Measurements from ENCODE around the gene TTC19.
A peak's percentile ranks its signal among the peaks of the same experiment; 100 is the strongest.

TTC19 gene, protein sequence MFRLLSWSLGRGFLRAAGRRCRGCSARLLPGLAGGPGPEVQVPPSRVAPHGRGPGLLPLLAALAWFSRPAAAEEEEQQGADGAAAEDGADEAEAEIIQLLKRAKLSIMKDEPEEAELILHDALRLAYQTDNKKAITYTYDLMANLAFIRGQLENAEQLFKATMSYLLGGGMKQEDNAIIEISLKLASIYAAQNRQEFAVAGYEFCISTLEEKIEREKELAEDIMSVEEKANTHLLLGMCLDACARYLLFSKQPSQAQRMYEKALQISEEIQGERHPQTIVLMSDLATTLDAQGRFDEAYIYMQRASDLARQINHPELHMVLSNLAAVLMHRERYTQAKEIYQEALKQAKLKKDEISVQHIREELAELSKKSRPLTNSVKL

DNA sequence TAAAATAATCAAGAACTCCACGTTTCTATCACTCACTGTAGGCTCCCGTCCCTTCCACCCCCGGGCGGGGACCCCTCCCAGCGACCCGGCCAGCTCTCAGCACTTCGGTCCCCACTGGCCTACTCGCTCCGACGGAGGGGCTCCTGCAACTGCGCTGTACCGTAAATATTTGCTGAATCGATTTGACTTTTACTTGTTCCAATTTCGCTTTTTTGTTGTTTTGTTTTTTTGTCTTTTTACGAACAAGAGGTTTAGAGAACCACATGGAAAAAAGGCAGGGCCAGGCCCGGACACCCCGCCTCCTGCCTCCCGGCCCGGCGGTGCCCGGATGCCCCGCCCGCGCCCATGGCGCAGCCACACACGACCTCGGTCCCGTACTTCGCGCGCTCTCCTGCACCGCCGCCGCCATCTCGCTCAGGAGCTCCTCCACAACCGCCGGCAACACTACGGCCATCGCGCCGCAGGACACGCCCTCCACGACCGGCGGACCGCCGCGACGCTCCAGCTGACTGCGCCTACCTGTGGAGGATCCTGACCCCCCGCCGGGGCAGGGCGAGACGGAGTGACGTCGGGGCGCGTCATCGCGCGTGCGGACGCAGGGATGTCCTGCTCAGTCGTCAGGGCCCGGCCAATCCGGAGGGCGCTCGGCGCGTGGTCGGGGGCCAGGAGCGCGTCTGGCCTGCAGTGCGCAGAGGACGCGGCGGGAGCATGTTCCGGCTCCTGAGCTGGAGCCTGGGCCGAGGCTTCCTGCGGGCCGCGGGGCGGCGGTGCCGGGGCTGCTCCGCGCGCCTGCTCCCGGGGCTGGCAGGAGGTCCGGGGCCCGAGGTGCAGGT lies at the start of gene TTC19, which contains the start of gene ZSWIM7:
TTC19 (plus strand) TSS at position 684 of the 833 bp plus-strand sequence; CDS start at position 709, 25 bp downstream.
ZSWIM7 (minus strand) TSS at position 564 of the 833 bp plus-strand sequence; CDS start at position 454, 110 bp downstream.
- peak; percentile 61 to 83 for DNase-seq

DNA sequence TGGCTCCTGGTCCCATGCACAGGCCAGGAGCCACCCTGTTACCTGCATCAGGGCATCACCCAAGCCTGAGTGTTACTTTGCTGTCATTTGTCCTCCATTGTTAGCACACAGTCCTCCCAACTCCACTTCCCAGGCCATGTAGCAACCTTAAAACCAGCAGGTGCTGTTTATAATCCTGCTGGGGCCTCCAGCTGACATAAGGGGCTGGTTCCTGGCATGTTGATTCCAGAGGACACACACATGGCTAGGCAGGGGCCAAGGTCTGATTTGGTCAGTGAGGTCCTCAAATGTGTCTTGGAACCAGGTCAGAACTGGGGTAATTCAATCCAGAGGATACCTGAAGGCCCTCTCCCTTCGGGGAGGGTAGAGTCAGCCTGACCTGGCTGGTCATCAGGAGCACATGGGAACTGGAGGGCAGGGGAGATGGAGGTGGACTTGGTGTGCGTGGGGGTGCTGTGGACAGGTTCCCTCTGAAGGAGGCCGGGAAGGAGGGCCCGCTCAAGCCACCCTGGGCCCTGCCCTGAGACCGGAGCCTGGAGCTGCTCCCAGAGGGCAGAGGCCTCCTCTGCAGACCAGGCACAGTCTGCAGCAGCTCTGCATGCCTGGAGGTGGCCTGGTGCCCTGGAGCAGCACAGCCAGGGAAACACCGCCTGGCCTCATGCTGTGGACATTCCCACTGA lies 48.1 kb upstream of the TTC19 start:
- DNase-seq: no peak

DNA sequence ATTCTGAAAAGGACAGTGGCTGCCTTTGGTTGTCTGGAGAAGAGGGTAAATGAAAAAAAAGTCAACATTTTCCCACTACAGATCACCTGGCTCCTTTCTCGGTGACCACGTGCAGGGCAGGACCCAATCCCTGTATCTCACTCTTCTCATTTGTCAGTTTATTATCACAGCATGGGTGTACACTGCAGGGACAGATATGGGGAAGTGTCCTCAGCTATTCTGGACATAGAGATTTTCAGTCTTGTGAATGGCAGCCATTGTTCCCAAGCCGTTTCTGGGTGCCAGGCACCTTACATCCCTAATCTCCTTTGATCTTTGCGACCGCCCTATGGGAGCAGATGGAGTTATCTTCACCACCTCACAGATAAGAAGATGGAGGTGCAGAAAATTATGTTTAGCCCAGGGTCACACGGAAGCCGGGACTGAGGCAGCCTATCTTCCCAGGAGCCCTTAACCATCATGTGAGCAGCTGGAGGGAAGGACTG lies 47.5 kb upstream of the TTC19 start:
- DNase-seq: no peak

DNA sequence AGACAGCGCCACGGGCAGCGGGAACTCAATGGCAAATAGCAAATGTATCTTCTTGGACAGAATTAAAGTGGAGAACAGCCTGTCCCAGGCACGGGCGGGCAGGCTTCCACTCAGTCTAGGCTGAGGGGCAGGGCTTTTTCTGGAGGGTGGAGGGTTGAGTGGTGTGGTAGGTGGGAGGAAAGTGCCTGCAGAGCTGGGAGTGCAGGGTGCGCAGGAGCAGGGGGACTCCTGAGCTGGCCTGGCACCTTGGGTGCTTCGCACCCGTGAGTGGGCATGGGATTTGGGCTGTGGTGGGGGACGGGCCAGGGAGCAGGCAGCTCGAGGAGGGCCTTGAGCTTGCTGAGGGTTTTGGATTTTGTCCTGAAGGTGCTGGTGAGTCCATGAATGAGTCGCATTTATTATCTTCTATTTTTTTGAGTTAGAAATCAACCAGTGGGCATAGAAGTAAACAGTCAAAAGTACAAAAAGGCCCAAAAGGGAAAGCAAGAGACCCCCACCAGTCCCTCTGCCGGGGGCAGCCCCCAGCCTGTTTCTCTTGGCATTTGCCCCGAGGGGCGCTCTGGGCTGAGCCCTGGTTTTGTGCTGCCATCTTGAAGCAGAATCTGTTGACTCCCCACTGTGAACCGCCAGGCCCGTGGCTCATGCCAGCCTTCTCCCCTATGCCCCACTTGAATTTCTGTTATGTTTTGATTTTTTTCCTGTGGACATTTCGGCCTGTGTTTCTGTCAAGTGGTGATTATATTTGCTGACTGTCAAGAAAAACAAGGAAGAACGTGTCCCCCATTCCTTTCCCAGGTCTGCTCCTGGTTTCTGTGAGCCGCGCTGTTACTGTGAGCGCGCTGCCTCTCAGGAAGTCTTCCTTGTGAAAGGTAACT lies 46.5 kb upstream of the TTC19 start:
- no peak for DNase-seq

DNA sequence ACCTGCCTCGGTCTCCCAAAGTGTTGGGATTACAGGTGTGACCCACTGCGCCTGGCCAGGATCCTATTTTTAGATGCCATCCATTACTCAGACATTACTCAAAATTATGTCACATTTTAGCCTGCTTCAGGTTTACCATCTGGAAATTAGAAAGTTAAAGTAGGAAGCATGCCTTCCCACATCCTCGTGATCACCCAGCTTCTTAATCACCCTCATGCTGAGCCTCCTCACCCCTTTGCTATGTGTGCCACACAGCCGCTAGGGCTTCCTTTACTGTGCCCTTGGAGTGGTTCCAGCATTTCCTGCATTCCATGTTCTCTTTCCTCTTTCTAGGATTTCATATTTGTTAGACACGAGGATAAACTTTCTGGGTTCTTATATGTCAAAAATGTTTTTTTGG lies 45.4 kb upstream of the TTC19 start:
- no peak for DNase-seq

DNA sequence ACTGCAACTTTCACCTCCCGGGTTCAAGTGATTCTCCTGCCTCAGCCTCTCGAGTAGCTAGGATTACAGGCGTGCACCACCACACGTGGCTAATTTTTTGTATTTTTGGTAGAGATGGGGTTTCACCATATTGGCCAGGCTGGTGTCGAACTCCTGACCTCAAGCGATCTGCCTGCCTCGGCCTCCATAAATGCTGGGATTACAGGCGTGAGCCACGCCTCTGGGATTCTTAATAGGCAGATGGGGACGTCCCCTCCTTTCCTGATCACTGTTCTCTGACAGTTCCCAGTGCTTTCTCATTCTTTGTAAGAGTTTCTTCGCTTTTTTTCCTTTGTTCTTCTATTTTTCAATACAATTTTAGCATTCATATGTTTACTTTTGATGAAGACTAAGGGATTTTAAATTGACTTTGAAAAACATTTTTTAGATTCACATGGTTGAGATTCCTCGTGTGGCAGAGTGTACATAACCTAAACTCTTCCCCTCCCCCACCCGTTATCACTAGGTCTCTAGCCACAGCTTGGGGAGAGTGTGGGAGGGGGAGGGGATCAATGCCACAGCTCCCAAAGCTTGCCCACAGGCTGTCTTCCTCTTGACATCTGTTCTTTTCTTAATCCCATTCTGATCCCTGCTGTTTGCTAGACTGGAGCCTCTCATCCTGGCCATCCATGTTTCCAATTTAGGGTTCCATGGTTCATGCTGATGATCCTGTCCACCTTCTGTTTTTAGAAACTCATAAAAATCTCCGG lies 43.7 kb upstream of the TTC19 start:
- DNase-seq: no peak

DNA sequence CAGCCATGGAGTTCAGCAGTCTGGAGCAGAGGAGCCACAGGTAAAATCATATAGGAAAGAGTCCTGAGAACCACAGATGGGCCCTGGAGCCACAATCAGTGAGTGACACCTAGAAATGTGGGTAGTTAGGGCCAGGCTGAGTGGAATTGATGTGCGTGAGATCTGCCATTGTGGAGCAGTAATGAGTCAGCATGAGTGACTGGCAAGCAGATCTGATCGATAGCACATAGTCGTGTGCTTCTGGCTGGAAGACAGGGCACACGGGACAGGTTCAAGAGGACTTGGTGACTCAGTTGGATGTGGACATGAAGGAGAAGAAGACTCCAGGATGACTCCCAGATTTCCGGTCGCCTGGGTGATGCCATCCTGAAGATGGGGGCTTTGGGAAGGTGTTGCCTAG lies 42.4 kb upstream of the TTC19 start:
- DNase-seq: no peak

DNA sequence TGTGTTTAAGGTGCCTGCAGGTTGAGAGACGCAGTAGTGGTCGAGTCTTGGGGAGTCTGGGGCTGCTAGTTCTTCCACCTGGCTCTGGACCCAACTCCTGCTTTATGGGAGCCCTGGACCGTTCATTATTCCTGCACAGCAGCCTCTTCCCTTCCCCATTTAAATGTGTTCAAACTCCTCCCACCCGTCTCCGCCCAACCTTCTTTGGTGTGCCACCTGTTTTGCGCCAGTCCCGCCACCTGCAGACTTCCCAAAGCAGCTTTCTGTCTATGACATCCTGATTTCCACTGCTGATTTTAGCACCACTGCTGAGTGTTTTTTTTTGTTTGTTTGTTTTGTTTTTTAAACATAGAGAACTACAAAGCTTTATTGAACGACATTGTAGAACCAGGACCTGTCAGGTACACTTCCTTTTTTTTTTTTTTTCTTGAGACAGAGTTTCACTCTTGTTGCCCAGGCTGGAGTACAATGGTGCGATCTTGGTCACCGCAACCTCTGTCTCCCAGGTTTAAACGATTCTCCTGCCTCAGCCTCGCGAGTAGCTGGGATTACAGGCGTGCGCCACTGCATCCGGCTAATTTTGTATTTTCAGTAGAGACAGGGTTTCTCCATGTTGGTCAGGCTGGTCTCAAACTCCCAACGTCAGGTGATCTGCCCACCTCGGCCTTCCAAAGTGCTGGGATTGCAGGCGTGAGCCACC lies 41.9 kb upstream of the TTC19 start:
- DNase-seq: no peak

DNA sequence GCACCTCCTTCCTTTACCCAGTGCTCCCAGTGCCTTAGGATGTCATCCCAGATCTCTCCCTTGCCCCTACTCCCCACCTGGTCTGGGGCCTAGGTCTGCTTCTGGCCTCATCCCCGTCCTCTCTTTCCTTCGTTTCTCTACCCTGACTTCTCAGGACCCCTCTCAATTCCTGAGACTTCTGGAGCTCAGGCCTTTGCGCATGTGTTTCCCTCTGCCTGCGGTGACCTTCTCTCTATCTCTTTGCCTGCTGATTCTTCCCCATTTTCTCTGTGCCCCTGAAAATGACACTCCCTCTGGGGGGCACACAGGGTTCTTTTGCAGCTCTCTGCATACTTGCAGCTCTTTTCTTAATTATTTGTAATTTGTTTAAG lies 41.2 kb upstream of the TTC19 start:
- DNase-seq: no peak

DNA sequence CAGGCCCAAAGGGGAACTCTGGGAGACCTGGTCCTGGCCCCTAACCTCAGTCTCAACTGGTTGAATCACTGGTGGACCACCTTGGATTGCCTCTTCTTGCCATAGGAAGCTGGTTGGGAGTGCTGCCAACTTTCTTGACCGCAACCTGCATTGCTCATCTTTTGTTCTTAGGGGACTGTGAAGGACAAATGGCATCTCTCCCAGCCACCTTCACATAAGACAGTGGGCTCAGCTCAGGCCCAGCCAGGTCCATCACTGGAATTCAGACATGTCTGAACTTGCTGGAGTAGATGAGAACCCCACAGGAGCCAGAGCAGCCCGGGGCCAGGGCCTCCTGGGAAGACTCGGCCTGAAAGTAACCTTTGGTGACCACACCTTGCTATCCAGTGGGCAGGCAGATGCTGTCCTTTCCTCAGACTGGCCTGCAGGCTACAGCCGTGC lies 35.9 kb upstream of the TTC19 start:
- DNase-seq: no peak

DNA sequence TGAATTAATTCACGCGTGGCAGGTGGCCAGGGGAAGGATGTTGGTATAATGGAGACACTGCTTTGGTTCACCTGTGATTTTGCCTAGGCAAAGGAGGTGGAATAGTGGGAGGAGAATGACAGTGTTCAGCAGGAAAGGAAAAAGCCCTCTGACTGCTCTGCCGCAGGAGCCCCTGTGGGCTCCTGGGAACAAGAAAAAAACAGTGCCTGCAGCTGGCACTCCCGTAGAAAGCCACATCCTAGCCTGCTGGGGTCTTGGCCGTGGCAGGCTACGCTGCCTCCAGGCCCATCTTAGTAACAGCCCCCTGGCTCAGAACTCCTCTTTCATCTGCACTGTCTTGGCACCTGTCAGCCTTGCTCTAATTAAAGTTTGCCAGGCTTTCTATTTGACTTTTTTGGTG lies 34.1 kb upstream of the TTC19 start:
- no peak for DNase-seq

DNA sequence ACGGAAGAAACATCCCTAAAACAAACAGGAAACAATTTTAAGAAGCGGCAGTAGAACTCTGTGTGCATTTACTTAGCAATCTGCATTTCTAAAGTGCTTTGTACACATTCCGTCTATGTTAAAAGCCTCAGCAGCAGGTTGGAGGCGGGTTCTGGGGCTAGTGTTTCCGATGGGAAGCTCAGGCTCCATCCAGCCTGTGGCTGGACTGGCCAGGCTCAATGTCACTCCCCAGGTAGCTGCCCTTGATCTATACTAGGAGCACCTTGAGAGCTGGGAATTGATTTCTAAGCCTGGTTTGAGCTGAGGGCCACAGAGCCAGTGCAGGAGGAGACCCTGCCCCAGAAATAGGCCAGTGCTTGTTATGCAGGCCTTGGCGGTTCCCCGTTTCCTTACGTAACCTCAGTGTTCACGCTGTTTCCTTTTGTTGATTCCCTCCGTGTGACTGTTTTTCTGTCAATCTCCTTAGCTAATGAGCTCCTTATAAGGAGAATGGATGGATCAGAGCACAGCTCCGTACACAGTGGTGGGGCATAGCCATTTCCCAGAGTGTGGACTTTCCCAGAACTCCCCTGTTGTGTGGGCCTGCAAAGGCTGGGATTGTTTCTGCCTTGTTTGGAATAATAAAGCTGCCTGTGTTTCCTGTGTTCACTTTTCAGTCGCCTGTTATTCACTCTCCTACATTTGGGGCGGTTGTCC lies 33.3 kb upstream of the TTC19 start:
- no peak for DNase-seq

DNA sequence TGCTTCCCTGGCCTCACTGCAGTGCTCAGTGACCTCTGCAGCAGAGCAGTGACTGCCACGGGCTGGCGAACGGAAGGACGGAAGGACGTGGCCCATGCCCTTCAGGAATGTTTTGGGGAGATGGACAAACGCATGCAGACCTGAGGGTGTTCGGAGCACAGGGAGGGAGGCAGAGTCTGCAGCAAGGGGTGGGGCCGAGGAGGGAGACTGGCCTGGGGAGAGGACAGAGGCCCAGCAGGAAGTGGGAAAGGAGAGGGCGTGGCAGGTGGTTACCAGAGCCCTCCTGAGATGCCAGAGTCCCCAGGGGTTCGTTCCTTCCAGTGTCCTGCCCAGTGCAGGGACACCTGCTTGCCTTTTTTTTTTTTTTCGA lies 32.8 kb upstream of the TTC19 start:
- DNase-seq: no peak

DNA sequence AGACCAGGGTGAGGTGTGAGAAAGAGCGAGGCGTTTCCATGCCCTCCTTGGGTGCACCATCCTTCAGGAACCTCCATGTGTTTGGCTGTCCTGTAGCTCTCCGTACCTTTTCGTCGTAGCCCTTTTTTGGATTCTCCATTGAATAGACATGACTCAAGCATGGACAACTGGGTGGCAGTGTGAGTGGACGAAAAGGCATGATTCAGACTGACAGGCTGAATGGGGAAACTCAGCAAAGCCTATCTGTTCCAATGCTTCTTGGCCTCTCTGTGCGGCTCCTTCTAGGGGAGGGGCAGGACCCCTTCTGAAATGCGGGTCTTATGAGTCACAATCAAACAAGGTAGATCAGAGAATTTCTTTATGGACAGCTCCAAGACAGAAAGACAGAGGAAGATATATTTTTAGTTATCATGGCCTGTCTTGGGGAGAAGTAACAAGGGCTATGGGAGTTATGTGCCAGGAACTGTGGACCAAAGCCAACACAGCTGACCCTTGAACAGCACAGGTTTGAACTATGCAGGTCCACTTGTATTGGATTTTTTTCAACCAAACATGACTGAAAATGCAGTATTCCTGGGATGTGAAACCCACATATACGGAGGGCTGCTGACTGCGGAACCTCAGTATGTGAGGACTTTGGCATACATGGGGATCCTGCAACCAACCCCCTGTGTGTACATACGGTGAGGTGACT lies 31.8 kb upstream of the TTC19 start:
- no peak for DNase-seq

DNA sequence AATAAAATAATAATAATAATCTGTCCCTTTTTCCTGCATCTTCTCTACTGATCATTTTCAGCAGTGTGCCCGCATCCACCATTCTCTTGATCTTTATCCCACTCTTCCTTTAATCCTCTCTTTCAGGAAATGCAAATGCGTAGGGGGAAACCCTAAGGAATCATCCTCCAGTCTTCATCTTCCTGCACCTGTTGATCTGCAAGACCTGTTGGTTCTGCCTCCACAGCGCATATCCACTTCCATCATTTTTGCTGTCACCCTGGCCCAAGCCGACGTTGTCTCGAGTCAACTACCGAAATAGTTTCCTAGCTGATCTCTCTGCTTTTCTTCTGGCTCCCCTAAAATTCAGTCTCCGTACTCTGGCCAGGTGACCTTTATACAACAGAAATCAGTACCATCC lies 30.2 kb upstream of the TTC19 start:
- no peak for DNase-seq

DNA sequence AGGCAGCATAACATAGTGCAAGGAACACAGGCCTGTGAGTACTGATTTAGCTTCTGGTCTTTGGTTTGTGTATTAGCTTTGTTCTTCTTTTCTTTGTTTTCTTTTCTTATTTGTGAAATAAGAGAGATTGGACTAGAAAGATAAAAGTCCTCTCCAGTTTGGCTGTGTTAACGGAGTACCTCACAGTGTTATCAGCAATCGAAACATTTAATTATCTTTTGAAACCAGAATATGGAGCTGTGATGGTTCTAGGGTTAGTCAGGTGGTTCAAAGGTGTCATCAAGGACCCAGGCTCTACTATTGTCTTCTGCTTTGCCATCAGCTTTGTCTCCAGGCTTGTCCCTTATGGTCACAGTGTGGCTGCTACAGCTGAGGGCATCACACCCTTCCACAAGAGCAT lies 29.1 kb upstream of the TTC19 start:
- no peak for DNase-seq

DNA sequence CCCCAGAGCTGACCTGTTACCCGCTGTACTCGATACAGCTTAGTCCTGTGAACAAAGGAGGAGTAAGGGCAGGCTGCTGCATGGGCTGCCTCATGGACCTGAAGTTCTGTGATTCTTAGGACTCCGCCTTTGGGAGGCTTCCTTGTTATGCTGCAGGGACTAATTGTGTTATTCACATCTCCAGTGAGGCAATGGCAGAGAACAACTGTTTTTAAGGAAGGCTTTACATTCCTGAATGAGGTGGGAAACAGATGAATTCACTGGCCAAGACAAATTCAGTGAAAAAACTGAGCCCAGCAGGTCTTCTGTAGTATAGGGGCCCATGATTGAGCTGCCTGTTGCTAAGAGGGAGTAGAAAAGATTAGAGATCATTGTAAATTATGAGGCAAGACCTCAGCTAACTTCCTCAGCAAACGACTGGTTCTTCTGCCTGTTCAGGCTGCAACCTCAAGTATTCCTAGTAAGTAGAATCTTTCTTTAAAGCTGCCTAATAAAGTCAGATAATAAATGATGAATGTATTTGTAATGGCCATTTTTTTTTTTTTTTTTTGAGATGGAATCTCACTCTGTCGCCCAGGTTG lies 28.4 kb upstream of the TTC19 start:
- DNase-seq: no peak

DNA sequence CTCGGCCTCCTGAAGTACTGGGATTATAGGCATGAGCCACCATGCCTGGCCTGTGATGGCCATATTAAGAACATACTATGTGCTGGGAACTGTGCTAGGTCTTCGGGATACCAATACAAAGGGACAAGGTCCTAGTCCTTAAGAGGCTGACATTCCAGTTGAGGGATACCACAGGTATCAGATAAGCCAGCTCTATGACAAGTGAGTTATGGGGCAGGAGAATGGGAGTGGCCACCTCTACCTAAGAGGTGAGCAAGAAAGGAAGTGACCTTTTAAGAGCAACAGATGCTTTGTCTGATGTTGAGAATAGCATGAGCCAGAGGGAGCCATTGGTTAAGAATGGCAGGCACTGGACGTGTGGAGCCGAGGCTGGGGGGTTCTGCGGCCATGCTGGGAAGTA lies 27.7 kb upstream of the TTC19 start:
- no peak for DNase-seq

DNA sequence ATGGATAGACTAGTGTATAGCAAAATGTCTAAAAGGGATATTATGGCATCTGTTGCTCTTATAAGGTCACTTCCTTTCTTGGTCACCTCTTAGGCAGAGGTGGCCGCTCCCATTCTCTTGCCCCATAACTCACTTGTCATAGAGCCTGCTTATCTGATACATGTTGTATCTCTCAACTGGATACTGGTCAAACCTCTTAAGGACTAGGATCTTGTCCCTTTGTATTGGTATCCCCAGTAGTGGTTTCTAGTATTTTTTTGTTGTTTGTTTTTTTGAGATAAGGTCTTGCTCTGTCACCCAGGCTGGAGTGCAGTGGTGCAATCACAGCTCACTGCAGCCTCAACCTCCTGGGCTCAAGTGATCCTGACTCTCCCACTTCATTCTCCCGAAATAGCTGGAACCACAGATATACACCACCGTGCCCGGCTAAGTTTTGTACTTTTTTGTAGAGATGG lies 27.1 kb upstream of the TTC19 start:
- no peak for DNase-seq

Measured in cerebellar nuclear complex (tissue), 1 donor.